Endodermal cell (in vitro differentiated cells): ENCODE data around the gene SPIRE2. TPM values are rescaled to one million over a fixed set of nuclear protein-coding genes. Genes with fewer than 3 reads are reported as not detected.

Source experiments
- DNase-seq: peaks from one replicate; pipeline ENCODE4 v3.0.0-alpha.2; 2017
- H3K27ac ChIP-seq: 2 replicates; pipeline ENCODE4 v1.5.1; 2013; ENCODE audit warnings: mild to moderate bottlenecking, low read depth, low read length, moderate library complexity
- H3K27me3 ChIP-seq: 2 replicates; pipeline ENCODE4 v1.6.1; 2013; ENCODE audit warnings: mild to moderate bottlenecking, low read length, moderate library complexity; ENCODE audit not compliant: insufficient read depth, control insufficient read depth, poor library complexity, severe bottlenecking
- H3K36me3 ChIP-seq: 2 replicates; pipeline ENCODE4 v1.7.0; 2013; ENCODE audit warnings: mild to moderate bottlenecking, low read length, moderate library complexity; ENCODE audit not compliant: control insufficient read depth, insufficient read depth
- H3K4me1 ChIP-seq: one replicate; pipeline ENCODE4 v1.7.0; 2013; ENCODE audit warnings: low read length; ENCODE audit not compliant: control insufficient read depth, insufficient read depth
- H3K4me3 ChIP-seq: 2 replicates; pipeline ENCODE4 v1.5.1; 2013; ENCODE audit warnings: mild to moderate bottlenecking, low read length, moderate library complexity
- H3K9ac ChIP-seq: 2 replicates; pipeline ENCODE4 v1.6.1; 2013; ENCODE audit warnings: mild to moderate bottlenecking, low read length, moderate library complexity; ENCODE audit not compliant: poor library complexity, severe bottlenecking; ENCODE audit errors: extremely low read depth
- H3K9me3 ChIP-seq: 2 replicates; pipeline ENCODE4 v1.6.1; 2013; ENCODE audit warnings: mild to moderate bottlenecking, low read length, moderate library complexity; ENCODE audit not compliant: control insufficient read depth
- H3K27ac Mint-ChIP-seq: 2 replicates; pipeline ENCODE4 v1.8.0; 2020; ENCODE audit warnings: mixed read lengths
- H3K27me3 Mint-ChIP-seq: 2 replicates; pipeline ENCODE4 v1.8.0; 2021; ENCODE audit warnings: mild to moderate bottlenecking, mixed read lengths; ENCODE audit not compliant: insufficient read depth
- H3K36me3 Mint-ChIP-seq: 2 replicates; pipeline ENCODE4 v1.8.0; 2020; ENCODE audit warnings: low read depth, mixed read lengths
- H3K4me1 Mint-ChIP-seq: 2 replicates; pipeline ENCODE4 v1.8.0; 2020; ENCODE audit warnings: mixed read lengths
- H3K4me3 Mint-ChIP-seq: 2 replicates; pipeline ENCODE4 v1.8.0; 2020; ENCODE audit warnings: mild to moderate bottlenecking, moderate library complexity, mixed read lengths
- H3K9me3 Mint-ChIP-seq: 2 replicates; pipeline ENCODE4 v1.8.0; 2020; ENCODE audit warnings: mild to moderate bottlenecking, mixed read lengths
- CTCF ChIP-seq: fragments of 200-600 bp; sonication (generic); conservative IDR thresholded peaks from 2 replicates; pipeline ENCODE4 v1.5.0; 2021; ENCODE audit warnings: antibody characterized with exemption, mild to moderate bottlenecking
- WGBS, 2 experiments: methylation state at CpG; one replicate each; pipeline versions ENCODE4 v1.1.5 to v1.1.7; 2013; ENCODE audit warnings: missing lambda C conversion rate in 2 of 2, mixed read lengths in 1 of 2; ENCODE audit not compliant: insufficient coverage in 1 of 2, insufficient read length in 1 of 2; 5-methylcytosine and 5-hydroxymethylcytosine counted together
- long read RNA-seq, 4 experiments: library from polyadenylated mRNA in 2 of 4; library from RNA in 1 of 4; library from capped mRNA in 1 of 4; stranded (forward) in 3 of 4; unstranded in 1 of 4; transcript quantifications; one replicate each; pipeline ENCODE4 v2.0.0, GENCODE V29; 2020 to 2021; ENCODE audit warnings: inconsistent platforms in 1 of 4
- polyA plus RNA-seq, 2 experiments: library from polyadenylated mRNA; stranded (reverse); fragments of 50-300 nt; gene quantifications; one replicate each; pipeline ENCODE4 v1.2.3, GENCODE V29; 2013
- total RNA-seq, 2 donors: library from RNA; stranded (reverse); fragmentation: NEBNext Ultra II Directional in 1 of 2; extraction: Animal tissue kit (Norgen Biotek cat#: 25700) in 1 of 2; gene quantifications; 2 replicates in 1 of 2; 3 replicates in 1 of 2; pipeline ENCODE4 v1.2.1, GENCODE V29; 2021

Gene SPIRE2, protein sequence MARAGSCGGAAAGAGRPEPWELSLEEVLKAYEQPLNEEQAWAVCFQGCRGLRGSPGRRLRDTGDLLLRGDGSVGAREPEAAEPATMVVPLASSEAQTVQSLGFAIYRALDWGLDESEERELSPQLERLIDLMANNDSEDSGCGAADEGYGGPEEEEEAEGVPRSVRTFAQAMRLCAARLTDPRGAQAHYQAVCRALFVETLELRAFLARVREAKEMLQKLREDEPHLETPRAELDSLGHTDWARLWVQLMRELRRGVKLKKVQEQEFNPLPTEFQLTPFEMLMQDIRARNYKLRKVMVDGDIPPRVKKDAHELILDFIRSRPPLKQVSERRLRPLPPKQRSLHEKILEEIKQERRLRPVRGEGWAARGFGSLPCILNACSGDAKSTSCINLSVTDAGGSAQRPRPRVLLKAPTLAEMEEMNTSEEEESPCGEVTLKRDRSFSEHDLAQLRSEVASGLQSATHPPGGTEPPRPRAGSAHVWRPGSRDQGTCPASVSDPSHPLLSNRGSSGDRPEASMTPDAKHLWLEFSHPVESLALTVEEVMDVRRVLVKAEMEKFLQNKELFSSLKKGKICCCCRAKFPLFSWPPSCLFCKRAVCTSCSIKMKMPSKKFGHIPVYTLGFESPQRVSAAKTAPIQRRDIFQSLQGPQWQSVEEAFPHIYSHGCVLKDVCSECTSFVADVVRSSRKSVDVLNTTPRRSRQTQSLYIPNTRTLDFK
- total RNA-seq, result 10 to 100 TPM; 12.8 to 12.9 TPM
- polyA plus RNA-seq (2013, experiment 1 of 2), result 10.5 TPM
- polyA plus RNA-seq (2013, experiment 2 of 2), result 7.9 TPM
- long read RNA-seq, experiment 1, partial matches to known transcripts, result 0 of 2 reads
- long read RNA-seq, experiment 1, other reads (novel, unspliced or antisense), result 2 of 2 reads
- long read RNA-seq, experiment 2, partial matches to known transcripts, result 2 of 19 reads
- long read RNA-seq, experiment 2, other reads (novel, unspliced or antisense), result 10 of 19 reads
- long read RNA-seq, experiment 3, partial matches to known transcripts, result 0 of 3 reads
- long read RNA-seq, experiment 3, other reads (novel, unspliced or antisense), result 2 of 3 reads
- long read RNA-seq, experiment 4, partial matches to known transcripts, result 0 of 1 reads
- long read RNA-seq, experiment 4, other reads (novel, unspliced or antisense), result 1 of 1 reads

- Histone ChIP-seq H3K9me3 (no peaks in the 10 kb centered on the region), H3K9ac (peak within 1 kb of the TSS; percentile 25), H3K4me1 (peaks cover 3% of the 10 kb centered on the region), H3K27me3 (no peaks in the 10 kb centered on the region), H3K36me3 (no peaks in the 10 kb centered on the region), H3K27ac (peak within 1 kb of the TSS; percentile 58), H3K4me3 (peak within 1 kb of the TSS; percentile 86)
- Mint-ChIP-seq H3K27ac (no peak within 1 kb of the TSS), H3K36me3 (no peaks in the 10 kb centered on the region), H3K9me3 (no peaks in the 10 kb centered on the region), H3K4me3 (peak within 1 kb of the TSS; percentile 64), H3K27me3 (peaks cover 5% of the 10 kb centered on the region), H3K4me1 (peaks cover 10% of the 10 kb centered on the region)
- peak; percentile 93 for DNase-seq
- no peak for TF ChIP-seq CTCF
- WGBS, 2 experiments, result 0% methylated on average over 23 to 76 of the region's 98 CpGs
Measured at GRCh38 chr16:89828199-89828869, at the start of gene SPIRE2. Gene SPIRE2 (plus strand): TSS chr16:89828475. CDS start chr16:89828551, 76 bp downstream.

- Histone ChIP-seq H3K36me3 (peaks cover 66% of the 10 kb centered on the region), H3K4me3 (no peak overlapping the region), H3K9me3 (no peaks in the 10 kb centered on the region), H3K4me1 (no peaks in the 10 kb centered on the region), H3K27me3 (no peaks in the 10 kb centered on the region), H3K9ac (no peak overlapping the region), H3K27ac (no peak overlapping the region)
- 96 to 98% methylated on average over 13 of the region's 13 CpGs for WGBS, 2 experiments
- peaks cover 9% of the 10 kb centered on the region for H3K4me1 Mint-ChIP-seq
- H3K4me3 Mint-ChIP-seq, result no peak overlapping the region
- no peaks in the 10 kb centered on the region for H3K9me3 Mint-ChIP-seq
- peaks cover 65% of the 10 kb centered on the region for H3K36me3 Mint-ChIP-seq
- TF ChIP-seq CTCF, result no peak
- peak overlapping the region; percentile 70 for H3K27ac Mint-ChIP-seq
- H3K27me3 Mint-ChIP-seq, result no peaks in the 10 kb centered on the region
- DNase-seq, result no peak
Measured at GRCh38 chr16:89779231-89779908, 48.9 kb upstream of the SPIRE2 start.
